LNCAP (cell line): Measurements from ENCODE around the gene CAGE1.
A peak's percentile ranks its signal among the peaks of the same experiment; 100 is the strongest.

ENCODE experiments used
- CTCF ChIP-seq: fragments of 450-650 bp; IDR thresholded peaks from 2 replicates; pipeline ENCODE4 v1.5.1; 2017; ENCODE audit warnings: mild to moderate bottlenecking

CAGE1 gene

GRCh38 chr6:7431313-7431673 is 41.8 kb upstream of the CAGE1 start:
- no peak for TF ChIP-seq CTCF

- no peak for TF ChIP-seq CTCF
These were observed 37.1 kb upstream of the CAGE1 start for GRCh38 chr6:7426447-7427169.

- TF ChIP-seq CTCF, result no peak
These were observed 36.3 kb upstream of the CAGE1 start for GRCh38 chr6:7425808-7426190.

- peak; percentile 43 for TF ChIP-seq CTCF
These were observed 35.6 kb upstream of the CAGE1 start for GRCh38 chr6:7424967-7425807.

- TF ChIP-seq CTCF, result no peak
These were observed 34.5 kb upstream of the CAGE1 start for GRCh38 chr6:7424058-7424457.

- TF ChIP-seq CTCF, result no peak
These were observed 31.5 kb upstream of the CAGE1 start for GRCh38 chr6:7421066-7421465.

GRCh38 chr6:7419065-7419464 is 29.5 kb upstream of the CAGE1 start:
- TF ChIP-seq CTCF, result no peak
